H9 (cell line): Measurements from ENCODE around the gene NECAB2. TPM values are rescaled to one million over a fixed set of nuclear protein-coding genes. Genes with fewer than 3 reads are reported as not detected.
A peak's percentile ranks its signal among the peaks of the same experiment; 100 is the strongest.

Experiments
- DNase-seq: peaks from one replicate; pipeline ENCODE4 v3.0.0-alpha.2; 2017
- H2AFZ ChIP-seq: one replicate; pipeline ENCODE4 v1.6.1; 2013; ENCODE audit warnings: mild to moderate bottlenecking, low read length, control low read depth, moderate library complexity
- H2AK5ac ChIP-seq: 2 replicates; pipeline ENCODE4 v1.6.1; 2013; ENCODE audit warnings: low read length, control low read depth, mixed read lengths; ENCODE audit not compliant: insufficient read length
- H2BK120ac ChIP-seq: one replicate; pipeline ENCODE4 v1.6.1; 2013; ENCODE audit warnings: low read depth, mild to moderate bottlenecking, low read length, control low read depth, inconsistent platforms; ENCODE audit not compliant: poor library complexity, severe bottlenecking
- H2BK12ac ChIP-seq: 2 replicates; pipeline ENCODE4 v1.6.1; 2013; ENCODE audit warnings: low read length, control low read depth, mixed read lengths, low read depth; ENCODE audit not compliant: insufficient read length
- H2BK15ac ChIP-seq: 2 replicates; pipeline ENCODE4 v1.6.1; 2013; ENCODE audit warnings: low read depth, low read length, control low read depth
- H2BK20ac ChIP-seq: one replicate; pipeline ENCODE4 v1.6.1; 2013; ENCODE audit warnings: low read depth, mild to moderate bottlenecking, low read length, control low read depth, inconsistent platforms; ENCODE audit not compliant: poor library complexity, severe bottlenecking
- H2BK5ac ChIP-seq: 2 replicates; pipeline ENCODE4 v1.6.1; 2013; ENCODE audit warnings: low read length, control low read depth, mixed read lengths; ENCODE audit not compliant: insufficient read length
- H3K14ac ChIP-seq: 2 replicates; pipeline ENCODE4 v1.6.1; 2013; ENCODE audit warnings: low read length, control low read depth; ENCODE audit not compliant: insufficient read depth
- H3K18ac ChIP-seq: 2 replicates; pipeline ENCODE4 v1.6.1; 2013; ENCODE audit warnings: low read depth, mild to moderate bottlenecking, mixed read lengths, low read length, control low read depth; ENCODE audit not compliant: insufficient read length
- H3K23ac ChIP-seq: 2 replicates; pipeline ENCODE4 v1.6.1; 2013; ENCODE audit warnings: low read length, control low read depth, mixed read lengths, low read depth; ENCODE audit not compliant: insufficient read length
- H3K23me2 ChIP-seq: 2 replicates; pipeline ENCODE4 v1.6.1; 2013; ENCODE audit warnings: low read depth, mild to moderate bottlenecking, mixed read lengths, low read length, control low read depth; ENCODE audit not compliant: insufficient read length, poor library complexity, severe bottlenecking
- H3K27ac ChIP-seq: 2 replicates; pipeline ENCODE4 v1.5.1; 2013; ENCODE audit warnings: low read length, control low read depth, mixed read lengths, low read depth; ENCODE audit not compliant: insufficient read length
- H3K27me3 ChIP-seq: 2 replicates; pipeline ENCODE4 v1.6.1; 2013; ENCODE audit warnings: low read length, control low read depth, inconsistent platforms; ENCODE audit not compliant: insufficient read depth
- H3K4ac ChIP-seq: 2 replicates; pipeline ENCODE4 v1.6.1; 2013; ENCODE audit warnings: low read depth, mild to moderate bottlenecking, control low read depth, inconsistent platforms, low read length, moderate library complexity
- H3K4me1 ChIP-seq: 2 replicates; pipeline ENCODE4 v1.6.1; 2013; ENCODE audit warnings: low read length, control low read depth, inconsistent platforms; ENCODE audit not compliant: insufficient read depth
- H3K4me2 ChIP-seq: 2 replicates; pipeline ENCODE4 v1.6.1; 2013; ENCODE audit warnings: low read length, control low read depth, mixed read lengths; ENCODE audit not compliant: insufficient read length, insufficient read depth
- H3K56ac ChIP-seq: 2 replicates; pipeline ENCODE4 v1.6.1; 2013; ENCODE audit warnings: low read depth, mild to moderate bottlenecking, mixed read lengths, low read length, control low read depth; ENCODE audit not compliant: insufficient read length
- H3K79me1 ChIP-seq: 2 replicates; pipeline ENCODE4 v1.6.1; 2013; ENCODE audit warnings: low read depth, mild to moderate bottlenecking, moderate library complexity, low read length, control low read depth, inconsistent platforms; ENCODE audit not compliant: insufficient read depth, poor library complexity, severe bottlenecking
- H3K79me2 ChIP-seq: 2 replicates; pipeline ENCODE4 v1.6.1; 2013; ENCODE audit warnings: low read length, control low read depth, inconsistent platforms; ENCODE audit not compliant: insufficient read depth
- H3K9ac ChIP-seq: 2 replicates; pipeline ENCODE4 v1.6.1; 2013; ENCODE audit warnings: low read length, control low read depth, mixed read lengths; ENCODE audit not compliant: insufficient read length; ENCODE audit errors: extremely low read depth
- H3K9me3 ChIP-seq: one replicate; pipeline ENCODE4 v1.6.1; 2013; ENCODE audit warnings: low read depth, low read length, inconsistent platforms; ENCODE audit not compliant: control insufficient read depth
- H3T11ph ChIP-seq: one replicate; pipeline ENCODE4 v1.6.1; 2013; ENCODE audit warnings: mild to moderate bottlenecking, low read length, control low read depth, inconsistent platforms
- H4K20me1 ChIP-seq: one replicate; pipeline ENCODE4 v1.6.1; 2013; ENCODE audit not compliant: control insufficient read depth, insufficient read length, insufficient read depth
- H4K5ac ChIP-seq: 2 replicates; pipeline ENCODE4 v1.6.1; 2013; ENCODE audit warnings: low read depth, mild to moderate bottlenecking, mixed read lengths, low read length, control low read depth; ENCODE audit not compliant: insufficient read length
- H4K8ac ChIP-seq: replicated peaks from 2 replicates; pipeline ENCODE4 v1.6.1; 2013; ENCODE audit warnings: low read length, control low read depth, mixed read lengths, low read depth; ENCODE audit not compliant: insufficient read length
- H4K91ac ChIP-seq: 2 replicates; pipeline ENCODE4 v1.6.1; 2013; ENCODE audit warnings: low read depth, mild to moderate bottlenecking, moderate library complexity, mixed read lengths, low read length, control low read depth; ENCODE audit not compliant: insufficient read length
- H3K27ac Mint-ChIP-seq, 3 experiments: 2 replicates in 2 of 3; 3 replicates in 1 of 3; pipeline ENCODE4 v1.8.0; 2020 to 2021; ENCODE audit warnings: mixed read lengths in 3 of 3, mild to moderate bottlenecking in 1 of 3, moderate library complexity in 1 of 3
- H3K27me3 Mint-ChIP-seq: 2 replicates; pipeline ENCODE4 v1.8.0; 2021; ENCODE audit warnings: low read depth, mild to moderate bottlenecking, moderate library complexity, mixed read lengths
- H3K36me3 Mint-ChIP-seq, 3 experiments: 2 replicates in 2 of 3; 3 replicates in 1 of 3; pipeline ENCODE4 v1.8.0; 2020 to 2021; ENCODE audit warnings: low read depth in 3 of 3, mixed read lengths in 3 of 3; ENCODE audit not compliant: insufficient read depth in 1 of 3
- H3K4me1 Mint-ChIP-seq, 2 experiments: 2 replicates each; pipeline ENCODE4 v1.8.0; 2020; ENCODE audit warnings: mixed read lengths in 2 of 2
- H3K4me3 Mint-ChIP-seq, 2 experiments: 2 replicates in 1 of 2; 3 replicates in 1 of 2; pipeline ENCODE4 v1.8.0; 2020 to 2021; ENCODE audit warnings: mild to moderate bottlenecking in 2 of 2, mixed read lengths in 2 of 2, moderate library complexity in 1 of 2
- H3K9me3 Mint-ChIP-seq, 2 experiments: 2 replicates in 1 of 2; 3 replicates in 1 of 2; pipeline ENCODE4 v1.8.0; 2020; ENCODE audit warnings: mild to moderate bottlenecking in 2 of 2, mixed read lengths in 2 of 2, moderate library complexity in 1 of 2
- CTCF ChIP-seq: fragments of 200-600 bp; sonication (generic); conservative IDR thresholded peaks from 3 replicates; pipeline ENCODE4 v1.8.0; 2021; ENCODE audit warnings: antibody characterized with exemption, mild to moderate bottlenecking
- WGBS: extraction: QIAGEN DNeasy Blood & Tissue Kit; methylation state at CpG from one replicate; pipeline ENCODE4 v1.1.7; 2013; ENCODE audit warnings: missing lambda C conversion rate, low lambda C conversion rate, mixed read lengths; ENCODE audit not compliant: insufficient read length; ENCODE audit errors: extremely low coverage; 5-methylcytosine and 5-hydroxymethylcytosine counted together
- total RNA-seq: library from RNA; stranded (reverse); gene quantifications from 2 replicates; pipeline ENCODE4 v1.2.1, GENCODE V29; 2021

Gene NECAB2
- total RNA-seq, 1 experiment from 2014 or later = 12.6 TPM

DNA sequence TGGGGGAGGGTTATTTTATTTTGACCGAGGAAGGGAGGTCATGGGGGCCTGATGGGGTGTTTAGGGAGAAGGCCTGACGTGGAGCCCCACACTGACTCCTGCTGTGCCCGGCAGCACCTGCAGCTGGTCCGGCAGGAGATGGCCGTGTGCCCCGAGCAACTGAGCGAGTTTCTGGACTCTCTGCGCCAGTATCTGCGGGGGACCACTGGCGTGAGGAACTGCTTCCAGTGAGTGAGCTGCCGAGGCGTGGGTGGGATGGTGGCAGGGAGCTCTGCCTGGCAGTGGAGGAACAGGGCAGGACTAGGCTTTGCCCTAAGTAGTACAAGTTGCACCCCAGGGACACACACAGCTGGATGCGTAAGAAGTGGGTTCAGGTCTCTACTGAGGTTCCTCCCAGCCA lies 30.0 kb downstream of the NECAB2 start:
- Histone ChIP-seq H2BK12ac (no peak overlapping the region), H2BK5ac (no peak overlapping the region), H4K91ac (no peak overlapping the region), H2AFZ (no peak overlapping the region), H3K27ac (no peak overlapping the region), H3K9ac (no peak overlapping the region), H3K27me3 (no peaks in the 10 kb centered on the region), H3K4ac (no peak overlapping the region), H4K8ac (no peak overlapping the region), H2BK120ac (no peak overlapping the region), H3K23me2 (no peaks in the 10 kb centered on the region), H2AK5ac (no peak overlapping the region), H2BK15ac (no peak overlapping the region), H4K20me1 (no peaks in the 10 kb centered on the region), H4K5ac (no peak overlapping the region), H2BK20ac (no peak overlapping the region), H3K18ac (no peak overlapping the region), H3K23ac (no peak overlapping the region), H3T11ph (no peak overlapping the region), H3K56ac (no peak overlapping the region), H3K79me2 (no peaks in the 10 kb centered on the region), H3K9me3 (no peaks in the 10 kb centered on the region), H3K4me1 (no peaks in the 10 kb centered on the region), H3K79me1 (no peaks in the 10 kb centered on the region), H3K14ac (no peak overlapping the region), H3K4me2 (no peak overlapping the region)
- Mint-ChIP-seq H3K9me3 (no peaks in the 10 kb centered on the region), H3K4me1 (peaks cover 11 to 33% of the 10 kb centered on the region in 2 experiments), H3K27me3 (no peaks in the 10 kb centered on the region; the same call in none of the 2 replicates), H3K36me3 (peaks cover 0 to 4% (median 2%) of the 10 kb centered on the region in 3 experiments; a peak in 2 of 7 replicates), H3K27ac (peak overlapping the region in 1 of 3 experiments; percentile 88; a peak in 1 of 7 replicates), H3K4me3 (no peak overlapping the region)
- no CpG with 5 or more reads among the region's 13 CpGs for WGBS
- DNase-seq = no peak
- TF ChIP-seq CTCF = no peak
